ENCODE data around the gene KLHDC4. TPM values are rescaled to one million over a fixed set of nuclear protein-coding genes. Genes with fewer than 3 reads are reported as not detected.
"Not testable (repeated sequence)": the region's sequence is repeated elsewhere in the genome, so short reads cannot be mapped to it uniquely, and the experiment has no call there.

The KLHDC4 gene
- total and polyA plus RNA-seq, 2 of the 4 experiments (the other 2 are of a cell fraction), result 13.6 to 19.0 TPM

DNA sequence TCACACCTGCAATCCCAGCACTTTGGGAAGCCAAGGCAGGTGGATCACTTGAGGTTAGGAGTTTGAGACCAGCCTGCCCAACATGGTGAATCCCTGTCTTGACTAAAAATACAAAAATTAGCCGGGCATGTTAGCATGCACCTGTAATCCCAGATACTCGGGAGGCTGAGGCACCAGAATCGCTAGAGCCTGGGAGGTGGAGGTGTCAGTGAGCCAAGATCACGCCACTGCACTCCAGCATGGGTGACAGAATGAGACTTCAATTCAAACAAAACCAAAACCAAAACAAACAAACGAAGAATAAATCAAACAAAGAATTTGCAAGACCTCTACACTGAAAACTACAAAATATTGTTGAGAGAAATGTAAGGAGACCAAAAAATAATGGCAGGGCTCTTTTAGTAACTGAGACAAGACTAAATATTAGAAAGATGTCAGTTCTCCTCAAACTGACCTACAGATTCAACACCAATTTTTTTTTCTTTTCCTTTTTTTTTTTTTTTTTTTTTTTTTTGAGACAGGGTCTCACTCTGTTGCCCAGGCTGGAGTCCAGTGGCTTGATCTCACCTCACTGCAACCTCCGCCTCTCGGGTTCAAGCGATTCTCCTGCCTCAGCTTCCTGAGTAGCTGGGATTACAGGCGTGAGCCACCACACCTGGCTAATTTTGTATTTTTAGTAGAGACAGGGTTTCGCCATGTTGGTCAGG lies 23.1 kb upstream of the KLHDC4 start:
- ATAC-seq (ENCODE audit: low read depth); in situ Hi-C loops (cut with MboI; ENCODE audit: low sequenced_read_pairs); dilution Hi-C loops (cut with HindIII; ENCODE audit: low sequenced_read_pairs, unreplicated experiment); H3K79me1 ChIP-seq (ENCODE audit: low read depth in 1 of 2, low read length in 2 of 2); H3K9ac ChIP-seq (ENCODE audit: low read depth, low read length); H2AK9ac ChIP-seq (replicated peaks; ENCODE audit: low read depth, low read length, poor library complexity); POLR2A ChIA-PET (ENCODE audit: unreplicated experiment); H3K27me3 ChIP-seq (ENCODE audit: control insufficient read depth, insufficient read depth, low read length); H4K8ac ChIP-seq (ENCODE audit: low read depth in 2 of 2, low read length in 2 of 2); H3K56ac ChIP-seq (ENCODE audit: extremely low read depth, insufficient read depth, low read length); H2AFZ ChIP-seq (replicated peaks; ENCODE audit: low read length, poor library complexity); H4K91ac ChIP-seq (ENCODE audit: insufficient read depth, low read depth, low read length); H3K36me3 ChIP-seq (ENCODE audit: control insufficient read depth, insufficient read depth, low read length); H3K23ac ChIP-seq (ENCODE audit: low read depth, low read length); H3K4me2 ChIP-seq (ENCODE audit: low read depth, low read length); H3K4me3 ChIP-seq (ENCODE audit: insufficient read depth, low read depth, low read length); BruUV-seq (replicated peaks); H4K5ac ChIP-seq (ENCODE audit: low read depth, low read length); DNase-seq; H4K20me1 ChIP-seq (ENCODE audit: insufficient read depth, low read length); H3K9me3 ChIP-seq (ENCODE audit: control insufficient read depth, insufficient read depth, low read length); intact Hi-C loops (cut with micrococcal nuclease): not testable (repeated sequence)
- H3K14ac ChIP-seq (replicated peaks; ENCODE audit: low read depth, low read length), result 0 out of 2 replicates have a peak overlapping the region, but pooled peaks have one; percentile 55
- H2AK5ac ChIP-seq (ENCODE audit: low read depth, low read length), result peak overlapping the region; percentile 68; the same call in 1 of the 2 replicates
- peak overlapping the region; percentile 37; the same call in 1 of the 2 replicates for H3K27ac ChIP-seq (ENCODE audit: insufficient read depth, low read length)
- peak overlapping the region; percentile 43; the same call in 1 of the 2 replicates for H2BK20ac ChIP-seq (ENCODE audit: low read depth, low read length)
- peak overlapping the region; percentile 84 for H2BK5ac ChIP-seq (ENCODE audit: low read depth, low read length, poor library complexity, severe bottlenecking)
- 100% methylated on average over 1 of the region's 10 CpGs; no CpG with 5 or more reads in 1 of the 2 experiments for WGBS, 2 experiments (ENCODE audit: extremely low coverage in 2 of 2, insufficient read length in 1 of 2)
- H3K18ac ChIP-seq (ENCODE audit: low read depth, low read length), result peak overlapping the region; percentile 61
- H3K4me1 ChIP-seq (ENCODE audit: control insufficient read depth, insufficient read depth, low read length), result peaks cover 30% of the 10 kb centered on the region
- CTCF ChIA-PET, result interaction anchor here (0.8 kb wide), 1 partner anchor 83 kb away, joined by 3 read pairs; no protein-coding TSS in a partner anchor
- H3K4ac ChIP-seq (ENCODE audit: low read depth, low read length), result peak overlapping the region; percentile 93
- H3K9me1 ChIP-seq (ENCODE audit: insufficient read depth, low read length), result peaks cover 22% of the 10 kb centered on the region
- H2BK120ac ChIP-seq (ENCODE audit: low read depth, low read length), result peak overlapping the region; percentile 38; the same call in 1 of the 2 replicates
- H2BK15ac ChIP-seq (ENCODE audit: low read depth, low read length), result peak overlapping the region; percentile 60; the same call in 2 of the 3 replicates

- intact Hi-C loops (cut with micrococcal nuclease); in situ Hi-C loops (cut with MboI; ENCODE audit: low sequenced_read_pairs); dilution Hi-C loops (cut with HindIII; ENCODE audit: low sequenced_read_pairs, unreplicated experiment); ATAC-seq (ENCODE audit: low read depth); H2AK9ac ChIP-seq (replicated peaks; ENCODE audit: low read depth, low read length, poor library complexity); H3K79me1 ChIP-seq (ENCODE audit: low read depth in 1 of 2, low read length in 2 of 2); H4K20me1 ChIP-seq (ENCODE audit: insufficient read depth, low read length); H3K56ac ChIP-seq (ENCODE audit: extremely low read depth, insufficient read depth, low read length); H3K14ac ChIP-seq (replicated peaks; ENCODE audit: low read depth, low read length); H2BK15ac ChIP-seq (ENCODE audit: low read depth, low read length); H3K9ac ChIP-seq (ENCODE audit: low read depth, low read length); H3K9me3 ChIP-seq (ENCODE audit: control insufficient read depth, insufficient read depth, low read length); H3K4me3 ChIP-seq (ENCODE audit: insufficient read depth, low read depth, low read length); H3K27me3 ChIP-seq (ENCODE audit: control insufficient read depth, insufficient read depth, low read length); DNase-seq; POLR2A ChIA-PET (ENCODE audit: unreplicated experiment); BruUV-seq (replicated peaks); H3K23ac ChIP-seq (ENCODE audit: low read depth, low read length); H3K36me3 ChIP-seq (ENCODE audit: control insufficient read depth, insufficient read depth, low read length); H3K4me2 ChIP-seq (ENCODE audit: low read depth, low read length): not testable (repeated sequence)
- Histone ChIP-seq H3K9me1 (ENCODE audit: insufficient read depth, low read length) (peaks cover 22% of the 10 kb centered on the region), H3K27ac (ENCODE audit: insufficient read depth, low read length) (peak overlapping the region; percentile 57; the same call in 1 of the 2 replicates), H4K91ac (ENCODE audit: insufficient read depth, low read depth, low read length) (0 out of 2 replicates have a peak overlapping the region, but pooled peaks have one; percentile 39), H2AK5ac (ENCODE audit: low read depth, low read length) (0 out of 2 replicates have a peak overlapping the region, but pooled peaks have one; percentile 72), H2BK20ac (ENCODE audit: low read depth, low read length) (peak overlapping the region; percentile 33; the same call in 1 of the 2 replicates), H3K4me1 (ENCODE audit: control insufficient read depth, insufficient read depth, low read length) (peaks cover 29% of the 10 kb centered on the region), H2AFZ (replicated peaks; ENCODE audit: low read length, poor library complexity) (peak overlapping the region; percentile 39), H3K18ac (ENCODE audit: low read depth, low read length) (peak overlapping the region; percentile 77; the same call in 1 of the 2 replicates), H2BK5ac (ENCODE audit: low read depth, low read length, poor library complexity, severe bottlenecking) (peak overlapping the region; percentile 72), H4K8ac (ENCODE audit: low read depth in 2 of 2, low read length in 2 of 2) (0 out of 4 replicates have a peak overlapping the region, but pooled peaks of 1 of the 2 experiments have one; percentile 27), H2BK120ac (ENCODE audit: low read depth, low read length) (peak overlapping the region; percentile 53), H3K4ac (ENCODE audit: low read depth, low read length) (0 out of 2 replicates have a peak overlapping the region, but pooled peaks have one; percentile 17), H4K5ac (ENCODE audit: low read depth, low read length) (peak overlapping the region; percentile 82)
- CTCF ChIA-PET, result interaction anchor here (0.5 kb wide), 1 partner anchor 10 kb away, joined by 3 read pairs; no protein-coding TSS in a partner anchor
- 80% methylated on average over 2 of the region's 2 CpGs; no CpG with 5 or more reads in 1 of the 2 experiments for WGBS, 2 experiments (ENCODE audit: extremely low coverage in 2 of 2, insufficient read length in 1 of 2)
These were observed 21.8 kb upstream of the KLHDC4 start for GRCh38 chr16:87787451-87788091.

Data from IMR-90 (cell line).